Measurements from ENCODE around the gene CBX2.

Gene CBX2

GRCh38 chr17:79804856-79805696 lies 27.1 kb downstream of the CBX2 start:
- no peak for TF ChIP-seq ZC3H10 (CRISPR knock-in tag; IDR thresholded peaks at IDR 0.05)
- TF ChIP-seq RARB (CRISPR knock-in tag; IDR thresholded peaks at IDR 0.05): no peak
- ATAC-seq: no peak

- TF ChIP-seq PPARA (CRISPR knock-in tag; IDR thresholded peaks at IDR 0.05; ENCODE audit: borderline replicate concordance) (no peak), ISL1 (CRISPR knock-in tag; IDR thresholded peaks at IDR 0.05) (no peak), POU6F1 (CRISPR knock-in tag; IDR thresholded peaks at IDR 0.05; ENCODE audit: borderline replicate concordance, low read depth) (no peak), CREB5 (CRISPR knock-in tag; IDR thresholded peaks at IDR 0.05; ENCODE audit: low read depth) (no peak), ZNF565 (CRISPR knock-in tag; conservative IDR thresholded peaks at IDR 0.05; ENCODE audit: low read depth) (no peak), PATZ1 (CRISPR knock-in tag; IDR thresholded peaks at IDR 0.05; ENCODE audit: borderline replicate concordance) (no peak), BACH2 (CRISPR knock-in tag; IDR thresholded peaks at IDR 0.05; ENCODE audit: borderline replicate concordance) (no peak), GLIS3 (CRISPR knock-in tag; IDR thresholded peaks at IDR 0.05) (no peak), CSDC2 (CRISPR knock-in tag; IDR thresholded peaks at IDR 0.05) (no peak), ZNF70 (CRISPR knock-in tag; IDR thresholded peaks at IDR 0.05) (no peak), TSHZ2 (CRISPR knock-in tag; IDR thresholded peaks at IDR 0.05) (no peak), CSRNP3 (CRISPR knock-in tag; IDR thresholded peaks at IDR 0.05) (no peak), RARB (CRISPR knock-in tag; IDR thresholded peaks at IDR 0.05) (no peak), ZNF8 (CRISPR knock-in tag; IDR thresholded peaks at IDR 0.05) (no peak), TCF4 (CRISPR knock-in tag; IDR thresholded peaks at IDR 0.05; ENCODE audit: borderline replicate concordance) (no peak), TOX (CRISPR knock-in tag; IDR thresholded peaks at IDR 0.05; ENCODE audit: borderline replicate concordance) (no peak)
- ATAC-seq: no peak
These were observed 28.5 kb downstream of the CBX2 start for GRCh38 chr17:79806446-79806760.

GRCh38 chr17:79806863-79807720 lies 29.1 kb downstream of the CBX2 start:
- no peak for ATAC-seq
- TF ChIP-seq CSRNP3 (CRISPR knock-in tag; IDR thresholded peaks at IDR 0.05) (no peak), GLIS3 (CRISPR knock-in tag; IDR thresholded peaks at IDR 0.05) (no peak), ESRRG (CRISPR knock-in tag; IDR thresholded peaks at IDR 0.05) (no peak)
